ENCODE data around the gene TBC1D10A. TPM values are rescaled to one million over a fixed set of nuclear protein-coding genes. Genes with fewer than 3 reads are reported as not detected.

TBC1D10A gene
- total and polyA plus RNA-seq, 11 donors: 4.3 to 10.1 (median 7.1) TPM

DNA sequence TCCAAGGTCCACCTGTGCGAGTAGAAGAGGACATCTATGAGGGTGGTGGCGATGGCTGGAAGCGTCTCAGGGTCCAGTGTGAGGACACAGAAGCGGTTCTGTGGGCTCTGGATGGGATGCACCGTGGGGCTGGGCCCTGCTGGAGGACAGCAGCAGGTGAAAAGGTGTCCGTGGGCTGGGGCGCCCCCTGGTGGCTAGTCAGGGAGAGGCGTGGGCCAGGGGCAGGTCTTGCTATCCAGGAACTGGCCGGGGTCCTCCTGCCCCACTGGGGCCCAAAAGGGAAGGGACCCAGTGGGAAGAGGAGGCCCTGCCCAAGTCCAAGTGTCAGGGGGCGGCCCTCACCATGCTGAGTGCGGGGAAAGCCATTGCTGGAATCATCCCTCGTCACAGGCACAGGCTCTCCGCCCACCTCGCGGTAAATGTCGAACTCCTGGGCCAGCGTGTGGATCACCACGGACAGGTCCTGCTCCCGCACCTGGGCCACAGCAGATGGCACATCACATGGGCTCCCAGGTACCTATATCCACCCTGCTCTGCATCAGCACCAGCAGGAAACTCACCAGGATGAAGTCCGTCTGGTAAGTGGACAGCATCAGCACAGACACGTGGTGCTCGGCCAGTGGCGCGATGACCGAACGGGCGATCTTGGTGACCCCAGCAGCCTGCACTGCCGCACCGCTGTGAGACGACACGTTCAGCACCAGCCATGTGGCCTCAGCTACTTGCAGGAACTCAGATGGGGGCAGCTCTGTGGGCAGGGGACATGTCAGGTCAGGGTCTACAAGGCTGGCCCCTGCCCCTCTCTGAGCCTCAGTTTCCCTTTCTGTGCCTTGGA lies 39.7 kb downstream of the TBC1D10A start:
- DNase-seq: peak in 4 of 5 donors; percentile 66 to 91 (median 68)
- Histone ChIP-seq H3K4me1 (peaks cover 12 to 56% (median 35%) of the 10 kb centered on the region in 12 donors), H3K36me3 (peaks cover 0 to 28% (median 9%) of the 10 kb centered on the region in 9 donors), H3K9me3 (no peaks in the 10 kb centered on the region), H3K27ac (peak overlapping the region in 1 of 12 donors; percentile 95), H3K4me3 (no peak overlapping the region), H3K27me3 (no peaks in the 10 kb centered on the region)
- TF ChIP-seq, protein P1, sequence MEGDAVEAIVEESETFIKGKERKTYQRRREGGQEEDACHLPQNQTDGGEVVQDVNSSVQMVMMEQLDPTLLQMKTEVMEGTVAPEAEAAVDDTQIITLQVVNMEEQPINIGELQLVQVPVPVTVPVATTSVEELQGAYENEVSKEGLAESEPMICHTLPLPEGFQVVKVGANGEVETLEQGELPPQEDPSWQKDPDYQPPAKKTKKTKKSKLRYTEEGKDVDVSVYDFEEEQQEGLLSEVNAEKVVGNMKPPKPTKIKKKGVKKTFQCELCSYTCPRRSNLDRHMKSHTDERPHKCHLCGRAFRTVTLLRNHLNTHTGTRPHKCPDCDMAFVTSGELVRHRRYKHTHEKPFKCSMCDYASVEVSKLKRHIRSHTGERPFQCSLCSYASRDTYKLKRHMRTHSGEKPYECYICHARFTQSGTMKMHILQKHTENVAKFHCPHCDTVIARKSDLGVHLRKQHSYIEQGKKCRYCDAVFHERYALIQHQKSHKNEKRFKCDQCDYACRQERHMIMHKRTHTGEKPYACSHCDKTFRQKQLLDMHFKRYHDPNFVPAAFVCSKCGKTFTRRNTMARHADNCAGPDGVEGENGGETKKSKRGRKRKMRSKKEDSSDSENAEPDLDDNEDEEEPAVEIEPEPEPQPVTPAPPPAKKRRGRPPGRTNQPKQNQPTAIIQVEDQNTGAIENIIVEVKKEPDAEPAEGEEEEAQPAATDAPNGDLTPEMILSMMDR (IDR thresholded peaks at IDR 0.05): peak; percentile 69 to 96 (median 80)
- TF ChIP-seq POLR2A (IDR thresholded peaks at IDR 0.05): no peak
- intact Hi-C loops (cut with DNase I): loop anchor here in 7 of 10 donors (1.0 to 5.0 kb wide), 6 partner anchors 24 to 102 kb away; partner anchors contain the start of genes TBC1D10A (in 3 of the 7) and RNF215 (in 1 of the 7)
- ATAC-seq: no peak
- WGBS, 4 donors: 69 to 79% (median 75%) methylated on average over 19 to 31 of the region's 31 CpGs

DNA sequence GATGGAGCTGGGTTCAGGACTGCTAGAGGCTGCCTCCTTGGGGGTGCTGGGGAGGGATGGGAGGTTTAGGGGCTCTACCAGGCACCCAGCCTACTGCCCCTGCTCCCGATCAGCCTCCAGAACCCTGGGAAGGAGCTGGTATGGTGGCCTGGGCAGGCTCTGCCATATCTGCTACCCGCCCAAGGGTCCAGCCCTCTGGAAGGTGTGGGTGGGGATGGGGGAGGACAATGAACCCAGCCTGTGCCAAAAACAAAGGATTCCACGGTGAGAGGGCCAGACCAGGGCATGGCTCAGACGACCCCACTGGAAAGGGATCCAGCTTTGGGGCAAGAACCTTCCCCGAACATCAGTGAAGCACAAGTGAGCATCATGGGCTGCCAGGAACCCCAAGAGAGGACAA lies 40.4 kb downstream of the TBC1D10A start:
- H3K4me1 ChIP-seq: peaks cover 6 to 51% (median 28%) of the 10 kb centered on the region in 12 donors
- H3K4me3 ChIP-seq: no peak overlapping the region
- DNase-seq: peak in 1 of 5 donors; percentile 27
- peaks cover 0 to 26% (median 8%) of the 10 kb centered on the region in 9 donors for H3K36me3 ChIP-seq
- TF ChIP-seq POLR2A (IDR thresholded peaks at IDR 0.05): no peak
- TF ChIP-seq, protein P1 (IDR thresholded peaks at IDR 0.05): no peak
- H3K27me3 ChIP-seq: no peaks in the 10 kb centered on the region
- H3K27ac ChIP-seq: no peak overlapping the region
- no peak for ATAC-seq
- intact Hi-C loops (cut with DNase I): loop anchor here in 6 of 10 donors (2.0 to 5.0 kb wide), 4 partner anchors 24 to 102 kb away; partner anchors contain the start of gene TBC1D10A (in 3 of the 6)
- WGBS, 4 donors: 78 to 87% (median 84%) methylated on average over 5 of the region's 5 CpGs
- H3K9me3 ChIP-seq: no peaks in the 10 kb centered on the region

DNA sequence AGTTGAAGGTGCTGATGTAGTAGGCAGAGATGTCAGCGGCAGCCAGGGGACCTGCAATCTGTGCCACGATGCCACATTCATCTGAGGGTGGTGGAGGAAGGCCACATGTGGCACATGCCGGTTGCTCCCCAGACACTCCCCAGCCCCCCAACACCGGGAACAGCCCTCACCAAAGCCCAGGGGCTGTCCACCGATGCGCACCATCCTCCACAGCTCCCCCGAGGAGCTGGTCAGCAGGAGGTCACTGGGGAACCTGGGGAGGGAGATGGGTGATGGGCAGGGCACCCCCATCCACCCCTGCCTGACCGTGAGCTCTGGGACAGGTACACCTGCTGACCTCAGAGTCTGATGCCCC lies 40.9 kb downstream of the TBC1D10A start:
- no peak overlapping the region for H3K27ac ChIP-seq
- no peak overlapping the region for H3K4me3 ChIP-seq
- TF ChIP-seq, protein P1 (IDR thresholded peaks at IDR 0.05): no peak
- no peak for TF ChIP-seq POLR2A (IDR thresholded peaks at IDR 0.05)
- no peaks in the 10 kb centered on the region for H3K27me3 ChIP-seq
- DNase-seq (peak in 1 of 5 donors; percentile 38), ATAC-seq (no peak)
- 89 to 100% (median 92%) methylated on average over 1 to 8 of the region's 8 CpGs for WGBS, 4 donors
- H3K9me3 ChIP-seq: no peaks in the 10 kb centered on the region
- intact Hi-C loops (cut with DNase I): loop anchor here in 6 of 10 donors (2.0 to 5.0 kb wide), 4 partner anchors 23 to 103 kb away; partner anchors contain the start of gene TBC1D10A (in 3 of the 6)
- H3K4me1 ChIP-seq: peaks cover 4 to 46% (median 23%) of the 10 kb centered on the region in 12 donors
- peaks cover 0 to 26% (median 8%) of the 10 kb centered on the region in 9 donors for H3K36me3 ChIP-seq
